ENCODE results near the gene MRPS12. TPM values are rescaled to one million over a fixed set of nuclear protein-coding genes. Genes with fewer than 3 reads are reported as not detected.

MRPS12 gene
- total and polyA plus RNA-seq, 2 of the 13 experiments (the other 11 are each of a cell fraction or from before 2014, with no cell fraction given): 27.5 to 54.8 TPM

- TF ChIP-seq ZSCAN5A (CRISPR knock-in tag; IDR thresholded peaks at IDR 0.05; ENCODE audit: borderline replicate concordance) (no peak), ZNF562 (CRISPR knock-in tag; IDR thresholded peaks at IDR 0.05; ENCODE audit: borderline replicate concordance) (no peak), ZNF124 (CRISPR knock-in tag; IDR thresholded peaks at IDR 0.05) (0 out of 2 replicates have a peak, but pooled peaks have one; percentile 42), ZSCAN20 (CRISPR knock-in tag; IDR thresholded peaks at IDR 0.05; ENCODE audit: borderline replicate concordance) (no peak), NCOR1 (IDR thresholded peaks at IDR 0.05; ENCODE audit: borderline replicate concordance, low read length) (no peak), FOXA1 (IDR thresholded peaks at IDR 0.05) (no peak), FOXA1 (CRISPR knock-in tag; IDR thresholded peaks at IDR 0.05) (peak; percentile 31; the same call in 1 of the 2 replicates), SIX4 (CRISPR knock-in tag; IDR thresholded peaks at IDR 0.05) (no peak), ZNF30 (CRISPR knock-in tag; IDR thresholded peaks at IDR 0.05) (no peak), NCOA2 (CRISPR knock-in tag; IDR thresholded peaks at IDR 0.05) (no peak; the same call in 1 of the 2 replicates), POGZ (CRISPR knock-in tag; IDR thresholded peaks at IDR 0.05) (peak; percentile 36; the same call in 1 of the 2 replicates), ZNF839 (CRISPR knock-in tag; IDR thresholded peaks at IDR 0.05; ENCODE audit: borderline replicate concordance) (0 out of 2 replicates have a peak, but pooled peaks have one; percentile 29), PHB2 (IDR thresholded peaks at IDR 0.05; ENCODE audit: partially characterized antibody) (no peak), ZNF235 (CRISPR knock-in tag; IDR thresholded peaks at IDR 0.05; ENCODE audit: borderline replicate concordance) (no peak), ATF7-NPFF (CRISPR knock-in tag; IDR thresholded peaks at IDR 0.05; ENCODE audit: low read depth) (no peak; the same call in 1 of the 2 replicates), ARID4A (CRISPR knock-in tag; IDR thresholded peaks at IDR 0.05; ENCODE audit: borderline replicate concordance) (peak; percentile 92), ZNF512 (CRISPR knock-in tag; IDR thresholded peaks at IDR 0.05) (no peak), ZNF205 (CRISPR knock-in tag; IDR thresholded peaks at IDR 0.05) (peak; percentile 77), ZZZ3 (CRISPR knock-in tag; IDR thresholded peaks at IDR 0.05; ENCODE audit: borderline replicate concordance) (no peak), ZNF850 (CRISPR knock-in tag; conservative IDR thresholded peaks at IDR 0.05) (no peak)
Observed at GRCh38 chr19:38899447-38900201, 31.1 kb upstream of the MRPS12 start, which contains the start of the genes NFKBIB and SIRT2 (continued).
